NCI-H1092 (cell line): ENCODE measurements around the gene ADM5.

ENCODE experiments used
- DNase-seq: peaks from one replicate; lab custom pipeline; 2025; lab: John Stamatoyannopoulos, UW

Gene ADM5

GRCh38 chr19:49689133-49690078, at the start of gene ADM5:
Gene ADM5 (plus strand): TSS chr19:49689594. CDS start chr19:49689838, 244 bp downstream.
- peak; percentile 58 for DNase-seq

GRCh38 chr19:49640113-49640898, 49.1 kb upstream of the ADM5 start, which contains the start of gene RRAS:
Gene RRAS (minus strand): TSS chr19:49640143. CDS start chr19:49640098, 45 bp downstream.
- DNase-seq = peak; percentile 95

GRCh38 chr19:49641688-49642491, 47.5 kb upstream of the ADM5 start, which contains the start of gene SCAF1:
Gene SCAF1 (plus strand): TSS chr19:49642209. CDS start chr19:49645027, 2,818 bp downstream.
- peak; percentile 97 for DNase-seq

GRCh38 chr19:49642492-49643035, 46.8 kb upstream of the ADM5 start:
- no peak for DNase-seq

- DNase-seq = no peak
These were observed 45.9 kb upstream of the ADM5 start for GRCh38 chr19:49643466-49643865.

GRCh38 chr19:49645592-49645991, 43.8 kb upstream of the ADM5 start:
- DNase-seq = no peak

GRCh38 chr19:49645995-49646394, 43.4 kb upstream of the ADM5 start:
- no peak for DNase-seq

- no peak for DNase-seq
These were observed 42.8 kb upstream of the ADM5 start for GRCh38 chr19:49646586-49646985.

GRCh38 chr19:49651029-49651819, 38.2 kb upstream of the ADM5 start:
- DNase-seq = no peak

GRCh38 chr19:49651820-49652550, 37.4 kb upstream of the ADM5 start:
- DNase-seq = no peak

- no peak for DNase-seq
These were observed 36.6 kb upstream of the ADM5 start for GRCh38 chr19:49652551-49653465.

GRCh38 chr19:49653466-49653806, 36.0 kb upstream of the ADM5 start:
- DNase-seq = no peak

GRCh38 chr19:49654581-49654980, 34.8 kb upstream of the ADM5 start:
- DNase-seq = no peak

- no peak for DNase-seq
These were observed 33.6 kb upstream of the ADM5 start for GRCh38 chr19:49655570-49656455.

- no peak for DNase-seq
These were observed 32.8 kb upstream of the ADM5 start for GRCh38 chr19:49656456-49657109.

GRCh38 chr19:49657493-49658138, 31.8 kb upstream of the ADM5 start:
- DNase-seq = no peak

GRCh38 chr19:49658139-49658517, 31.3 kb upstream of the ADM5 start:
- DNase-seq = no peak
